ENCODE measurements around the gene TCF4.

- TF ChIP-seq, protein P1, sequence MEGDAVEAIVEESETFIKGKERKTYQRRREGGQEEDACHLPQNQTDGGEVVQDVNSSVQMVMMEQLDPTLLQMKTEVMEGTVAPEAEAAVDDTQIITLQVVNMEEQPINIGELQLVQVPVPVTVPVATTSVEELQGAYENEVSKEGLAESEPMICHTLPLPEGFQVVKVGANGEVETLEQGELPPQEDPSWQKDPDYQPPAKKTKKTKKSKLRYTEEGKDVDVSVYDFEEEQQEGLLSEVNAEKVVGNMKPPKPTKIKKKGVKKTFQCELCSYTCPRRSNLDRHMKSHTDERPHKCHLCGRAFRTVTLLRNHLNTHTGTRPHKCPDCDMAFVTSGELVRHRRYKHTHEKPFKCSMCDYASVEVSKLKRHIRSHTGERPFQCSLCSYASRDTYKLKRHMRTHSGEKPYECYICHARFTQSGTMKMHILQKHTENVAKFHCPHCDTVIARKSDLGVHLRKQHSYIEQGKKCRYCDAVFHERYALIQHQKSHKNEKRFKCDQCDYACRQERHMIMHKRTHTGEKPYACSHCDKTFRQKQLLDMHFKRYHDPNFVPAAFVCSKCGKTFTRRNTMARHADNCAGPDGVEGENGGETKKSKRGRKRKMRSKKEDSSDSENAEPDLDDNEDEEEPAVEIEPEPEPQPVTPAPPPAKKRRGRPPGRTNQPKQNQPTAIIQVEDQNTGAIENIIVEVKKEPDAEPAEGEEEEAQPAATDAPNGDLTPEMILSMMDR (IDR thresholded peaks at IDR 0.05; ENCODE audit: insufficient read depth, low read length): no peak
- TF ChIP-seq REST (IDR thresholded peaks at IDR 0.05; ENCODE audit: insufficient replicate concordance, low read depth) (no peak), GABPA (IDR thresholded peaks at IDR 0.05; ENCODE audit: low read depth) (no peak), POLR2AphosphoS5 (IDR thresholded peaks at IDR 0.05; ENCODE audit: low read depth) (no peak)
Measured at GRCh38 chr18:55559739-55560138, 28.3 kb downstream of the TCF4 start.

All from HL-60 (cell line).